H1 (cell line): Measurements from ENCODE around the gene CAST.

Experiments
- CHD2 ChIP-seq: IDR thresholded peaks from 2 replicates; pipeline ENCODE4 v1.6.1; 2012; ENCODE audit warnings: low read length, improper control_type of control experiment
- CTCF ChIP-seq, 3 experiments: IDR thresholded peaks; 1 replicate in 2 of 3; 2 replicates in 1 of 3; pipeline versions ENCODE4 v1.5.1 to v1.6.1; 2011; ENCODE audit warnings: low read length in 3 of 3, mild to moderate bottlenecking in 3 of 3, inconsistent platforms in 2 of 3, low read depth in 1 of 3, moderate library complexity in 1 of 3; ENCODE audit not compliant: insufficient read depth in 1 of 3; ENCODE audit errors: control extremely low read depth in 1 of 3
- EGR1 ChIP-seq: IDR thresholded peaks from 2 replicates; pipeline ENCODE4 v1.6.1; 2011; ENCODE audit warnings: low read depth, low read length, borderline replicate concordance
- HDAC2 ChIP-seq, 2 experiments: fragments of 300-600 bp in 1 of 2; sonication (generic) in 1 of 2; IDR thresholded peaks; 2 replicates each; pipeline ENCODE4 v1.6.1; 2011 to 2012; ENCODE audit warnings: low read depth in 2 of 2, low read length in 2 of 2, mild to moderate bottlenecking in 2 of 2, moderate library complexity in 2 of 2, borderline replicate concordance in 1 of 2, inconsistent platforms in 1 of 2
- POLR2A ChIP-seq, 2 experiments: IDR thresholded peaks; 1 replicate in 1 of 2; 2 replicates in 1 of 2; pipeline ENCODE4 v1.6.1; 2011; ENCODE audit warnings: low read depth in 2 of 2, low read length in 2 of 2, mild to moderate bottlenecking in 2 of 2; ENCODE audit errors: control extremely low read depth in 1 of 2
- POLR2AphosphoS5 ChIP-seq: IDR thresholded peaks from 2 replicates; pipeline ENCODE4 v1.6.1; 2011; ENCODE audit warnings: low read depth, low read length
- RAD21 ChIP-seq, 2 experiments: IDR thresholded peaks in 1 of 2; conservative IDR thresholded peaks in 1 of 2; 2 replicates each; pipeline ENCODE4 v1.6.1; 2011; ENCODE audit warnings: low read depth in 2 of 2, low read length in 2 of 2, improper control_type of control experiment in 1 of 2, inconsistent platforms in 1 of 2, mild to moderate bottlenecking in 1 of 2, moderate library complexity in 1 of 2
- RFX5 ChIP-seq: IDR thresholded peaks from 2 replicates; pipeline ENCODE4 v1.6.1; 2011; ENCODE audit warnings: low read depth, low read length, improper control_type of control experiment, borderline replicate concordance
- SIN3A ChIP-seq, 2 experiments: IDR thresholded peaks in 1 of 2; conservative IDR thresholded peaks in 1 of 2; 2 replicates each; pipeline ENCODE4 v1.6.1; 2011 to 2012; ENCODE audit warnings: low read length in 2 of 2, improper control_type of control experiment in 1 of 2, low read depth in 1 of 2, mild to moderate bottlenecking in 1 of 2
- TAF1 ChIP-seq: IDR thresholded peaks from 2 replicates; pipeline ENCODE4 v1.6.1; 2011; ENCODE audit warnings: mild to moderate bottlenecking, low read depth, low read length
- USF2 ChIP-seq: IDR thresholded peaks from 2 replicates; pipeline ENCODE4 v1.6.1; 2011; ENCODE audit warnings: low read length, improper control_type of control experiment
- YY1 ChIP-seq: IDR thresholded peaks from 2 replicates; pipeline ENCODE4 v1.6.1; 2011; ENCODE audit warnings: low read depth, mild to moderate bottlenecking, low read length
- ZNF274 ChIP-seq: IDR thresholded peaks from 2 replicates; pipeline ENCODE4 v1.7.0; 2012; ENCODE audit warnings: low read length, borderline replicate concordance; ENCODE audit errors: extremely low read depth

- TF ChIP-seq RFX5: no peak
- TF ChIP-seq CTCF (IDR thresholded peaks at IDR 0.05; ENCODE audit: control extremely low read depth in 1 of 3, insufficient read depth in 1 of 3, low read depth in 1 of 3, low read length in 3 of 3): no peak
- TF ChIP-seq YY1: no peak
- no peak for TF ChIP-seq TAF1
- no peak for TF ChIP-seq SIN3A (conservative IDR thresholded peaks at IDR 0.05 in 1 of 2, IDR thresholded peaks at IDR 0.05 in 1 of 2; ENCODE audit: low read depth in 1 of 2, low read length in 2 of 2)
- TF ChIP-seq ZNF274: no peak
- no peak for TF ChIP-seq CHD2
- TF ChIP-seq EGR1: no peak
- no peak for TF ChIP-seq RAD21 (IDR thresholded peaks at IDR 0.05 in 1 of 2, conservative IDR thresholded peaks at IDR 0.05 in 1 of 2; ENCODE audit: low read depth in 2 of 2, low read length in 2 of 2)
- TF ChIP-seq POLR2AphosphoS5: no peak
- TF ChIP-seq HDAC2 (IDR thresholded peaks at IDR 0.05; ENCODE audit: borderline replicate concordance in 1 of 2, low read depth in 2 of 2, low read length in 2 of 2): no peak
- TF ChIP-seq USF2: no peak
- no peak for TF ChIP-seq POLR2A (IDR thresholded peaks at IDR 0.05; ENCODE audit: control extremely low read depth in 1 of 2, low read depth in 2 of 2, low read length in 2 of 2)
These were observed 13.6 kb upstream of the CAST start for GRCh38 chr5:96648593-96648992.
